ENCODE data around the gene CBLB.

The CBLB gene

DNA sequence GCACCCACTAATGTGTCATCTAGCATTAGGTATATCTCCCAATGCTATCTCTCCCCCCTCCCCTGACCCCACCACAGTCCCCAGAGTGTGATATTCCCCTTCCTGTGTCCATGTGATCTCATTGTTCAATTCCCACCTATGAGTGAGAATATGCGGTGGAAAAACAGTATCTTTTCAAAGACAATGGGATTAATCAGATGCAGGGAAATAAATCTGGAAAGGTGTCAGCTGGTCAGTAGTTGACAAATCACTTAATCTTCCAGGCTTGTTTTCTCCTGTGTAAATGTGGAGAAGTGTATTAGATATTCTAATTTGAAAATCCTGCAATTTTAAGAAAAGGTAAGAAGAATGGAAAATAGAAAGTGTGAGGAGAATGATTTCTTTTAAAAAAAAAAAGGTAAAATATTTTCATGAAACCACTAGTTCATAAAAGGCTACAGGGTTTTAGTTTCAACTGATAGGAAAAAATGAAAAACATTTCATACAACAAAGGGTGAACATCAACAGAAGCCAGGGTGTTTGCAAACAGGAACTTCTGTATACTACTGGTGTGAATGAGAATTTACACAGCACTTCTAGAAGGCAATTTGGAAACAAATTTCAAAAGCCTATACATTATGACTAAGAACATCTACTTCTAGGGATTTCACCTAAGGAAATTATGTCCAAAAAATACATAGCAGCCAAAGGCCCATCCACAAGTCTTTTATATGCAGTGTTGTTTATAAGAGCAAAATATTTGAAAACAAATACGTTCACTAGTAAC lies 113.5 kb downstream of the CBLB start:
- in situ Hi-C loops (cut with MboI; ENCODE audit: low pct_unique_long_range_greater_than_20kb, low sequenced_read_pairs, unreplicated experiment) = no loop called here
- TF ChIP-seq, protein P1, sequence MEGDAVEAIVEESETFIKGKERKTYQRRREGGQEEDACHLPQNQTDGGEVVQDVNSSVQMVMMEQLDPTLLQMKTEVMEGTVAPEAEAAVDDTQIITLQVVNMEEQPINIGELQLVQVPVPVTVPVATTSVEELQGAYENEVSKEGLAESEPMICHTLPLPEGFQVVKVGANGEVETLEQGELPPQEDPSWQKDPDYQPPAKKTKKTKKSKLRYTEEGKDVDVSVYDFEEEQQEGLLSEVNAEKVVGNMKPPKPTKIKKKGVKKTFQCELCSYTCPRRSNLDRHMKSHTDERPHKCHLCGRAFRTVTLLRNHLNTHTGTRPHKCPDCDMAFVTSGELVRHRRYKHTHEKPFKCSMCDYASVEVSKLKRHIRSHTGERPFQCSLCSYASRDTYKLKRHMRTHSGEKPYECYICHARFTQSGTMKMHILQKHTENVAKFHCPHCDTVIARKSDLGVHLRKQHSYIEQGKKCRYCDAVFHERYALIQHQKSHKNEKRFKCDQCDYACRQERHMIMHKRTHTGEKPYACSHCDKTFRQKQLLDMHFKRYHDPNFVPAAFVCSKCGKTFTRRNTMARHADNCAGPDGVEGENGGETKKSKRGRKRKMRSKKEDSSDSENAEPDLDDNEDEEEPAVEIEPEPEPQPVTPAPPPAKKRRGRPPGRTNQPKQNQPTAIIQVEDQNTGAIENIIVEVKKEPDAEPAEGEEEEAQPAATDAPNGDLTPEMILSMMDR (IDR thresholded peaks at IDR 0.05; ENCODE audit: extremely low read depth, insufficient read depth, missing control alignments) = no peak
- DNase-seq (ENCODE audit: low spot score) = no peak

- no peak for DNase-seq (ENCODE audit: low spot score)
- in situ Hi-C loops (cut with MboI; ENCODE audit: low pct_unique_long_range_greater_than_20kb, low sequenced_read_pairs, unreplicated experiment) = no loop called here
- TF ChIP-seq, protein P1 (IDR thresholded peaks at IDR 0.05; ENCODE audit: extremely low read depth, insufficient read depth, missing control alignments) = no peak
These were observed 115.9 kb downstream of the CBLB start for GRCh38 chr3:105752791-105753415.

DNA sequence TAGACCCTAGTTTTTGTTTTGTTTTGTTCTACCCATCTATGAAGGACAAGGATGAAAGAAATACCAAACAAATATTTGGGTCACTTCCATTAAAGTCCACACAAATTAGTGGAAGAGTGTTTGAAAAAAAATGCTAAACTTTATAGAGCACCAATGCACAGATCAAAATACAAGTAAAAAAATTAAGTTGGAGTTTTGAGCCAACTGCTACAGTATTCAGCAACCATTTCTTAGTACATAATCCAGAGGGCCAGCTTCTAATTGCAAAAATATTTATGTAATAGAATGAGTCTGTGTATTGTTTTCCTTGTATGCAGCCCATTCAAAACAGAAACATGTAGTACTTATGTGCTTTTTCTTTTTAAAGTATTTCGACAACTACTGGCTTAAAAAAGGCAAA lies 121.1 kb downstream of the CBLB start:
- TF ChIP-seq, protein P1 (IDR thresholded peaks at IDR 0.05; ENCODE audit: extremely low read depth, insufficient read depth, missing control alignments) = no peak
- DNase-seq (ENCODE audit: low spot score) = no peak
- in situ Hi-C loops (cut with MboI; ENCODE audit: low pct_unique_long_range_greater_than_20kb, low sequenced_read_pairs, unreplicated experiment) = no loop called here

- TF ChIP-seq, protein P1 (IDR thresholded peaks at IDR 0.05; ENCODE audit: extremely low read depth, insufficient read depth, missing control alignments) = no peak
- in situ Hi-C loops (cut with MboI; ENCODE audit: low pct_unique_long_range_greater_than_20kb, low sequenced_read_pairs, unreplicated experiment) = no loop called here
These were observed 121.7 kb downstream of the CBLB start for GRCh38 chr3:105747060-105747541.

GRCh38 chr3:105746231-105746996 lies 122.4 kb downstream of the CBLB start:
- in situ Hi-C loops (cut with MboI; ENCODE audit: low pct_unique_long_range_greater_than_20kb, low sequenced_read_pairs, unreplicated experiment) = no loop called here
- no peak for DNase-seq (ENCODE audit: low spot score)
- TF ChIP-seq, protein P1 (IDR thresholded peaks at IDR 0.05; ENCODE audit: extremely low read depth, insufficient read depth, missing control alignments) = no peak

More at GRCh38 chr3:105747060-105747541, 121.7 kb downstream of the CBLB start:
- DNase-seq (ENCODE audit: low spot score) = no peak

DNA sequence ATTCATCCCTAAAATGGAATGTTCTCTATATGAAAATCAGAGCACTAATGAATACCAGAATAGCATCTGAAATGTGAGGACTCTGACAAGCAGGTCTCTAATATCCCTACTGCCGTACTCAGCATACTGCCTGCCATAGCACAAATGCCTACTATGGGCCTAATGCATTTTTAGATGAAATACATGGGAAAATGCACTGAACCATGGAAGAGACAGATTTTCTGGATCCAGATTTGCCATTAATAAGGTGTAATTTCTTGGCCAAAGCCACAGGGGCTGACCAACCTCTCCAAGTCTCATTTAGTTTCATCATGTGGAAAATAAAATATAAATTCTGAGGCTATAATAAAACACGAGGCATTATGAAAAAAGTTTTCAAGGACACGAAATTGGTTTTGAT lies 123.8 kb downstream of the CBLB start:
- TF ChIP-seq, protein P1 (IDR thresholded peaks at IDR 0.05; ENCODE audit: extremely low read depth, insufficient read depth, missing control alignments) = no peak
- no peak for DNase-seq (ENCODE audit: low spot score)
- in situ Hi-C loops (cut with MboI; ENCODE audit: low pct_unique_long_range_greater_than_20kb, low sequenced_read_pairs, unreplicated experiment) = no loop called here
